Measurements from ENCODE around the gene DIP2B. TPM values are rescaled to one million over a fixed set of nuclear protein-coding genes. Genes with fewer than 3 reads are reported as not detected.
"Not testable (repeated sequence)": the region's sequence is repeated elsewhere in the genome, so short reads cannot be mapped to it uniquely, and the experiment has no call there.

The DIP2B gene
- total RNA-seq, 1 donor from 2014 or later, result 22.6 TPM

DNA sequence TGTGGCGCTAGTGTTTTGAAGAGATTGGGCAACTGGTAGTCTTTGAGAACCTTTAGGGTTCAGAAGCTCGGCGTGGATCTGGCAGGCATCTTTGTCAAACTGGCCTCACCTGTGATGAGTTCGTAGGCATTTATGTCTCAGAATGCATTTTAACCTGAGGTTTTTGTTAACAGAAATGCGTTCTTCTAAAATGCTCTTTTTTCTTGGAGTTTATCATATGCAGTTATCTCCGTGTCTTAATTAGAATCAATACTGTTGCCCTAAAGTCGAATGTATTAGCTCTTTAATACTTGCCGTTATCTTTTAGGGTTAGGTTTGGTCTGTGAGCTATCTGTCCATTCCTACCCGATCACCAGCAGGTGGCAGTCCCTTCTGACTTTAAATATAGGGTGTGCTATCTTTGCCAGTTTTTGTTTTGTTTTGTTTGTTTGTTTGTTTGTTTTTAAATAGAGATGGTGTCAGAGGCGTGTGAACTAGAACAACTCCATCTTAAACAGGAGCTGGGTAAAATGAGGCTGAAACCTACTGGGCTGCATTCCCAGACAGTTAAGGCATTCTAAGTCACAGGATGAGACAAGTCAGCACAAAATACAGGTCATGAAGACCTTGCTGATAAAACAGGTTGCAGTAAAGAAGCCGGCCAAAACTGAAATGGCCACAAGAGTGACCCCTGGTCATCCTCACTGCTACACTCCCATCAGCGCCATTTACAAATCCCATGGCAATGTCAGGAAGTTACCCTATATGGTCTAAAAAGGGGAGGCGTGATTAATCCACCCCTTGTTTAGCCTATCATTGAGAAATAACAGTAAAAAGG is 260.5 kb downstream of the DIP2B start:
- peak; percentile 71 to 75 for DNase-seq (ENCODE audit: low read depth in 2 of 2)

DNA sequence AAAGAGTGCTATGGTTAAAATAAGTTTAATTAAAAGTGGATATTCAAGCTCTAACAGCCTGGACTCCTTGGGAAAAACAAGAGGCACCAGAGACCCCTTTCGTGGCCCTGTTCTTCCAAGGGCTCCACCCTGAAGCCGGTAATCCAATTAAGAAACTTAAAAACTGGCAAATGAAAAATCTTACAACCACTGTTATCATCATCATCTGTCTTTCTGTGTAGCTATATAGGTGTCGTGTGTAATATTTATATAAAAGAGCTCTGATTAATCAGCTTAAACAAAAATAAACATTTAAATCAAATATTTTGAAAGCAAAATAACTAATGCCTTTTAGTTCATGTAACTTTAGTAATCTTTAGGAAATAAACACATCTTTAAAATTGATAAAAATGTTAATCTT is 263.6 kb downstream of the DIP2B start:
- no peak for DNase-seq (ENCODE audit: low read depth in 2 of 2)

DNA sequence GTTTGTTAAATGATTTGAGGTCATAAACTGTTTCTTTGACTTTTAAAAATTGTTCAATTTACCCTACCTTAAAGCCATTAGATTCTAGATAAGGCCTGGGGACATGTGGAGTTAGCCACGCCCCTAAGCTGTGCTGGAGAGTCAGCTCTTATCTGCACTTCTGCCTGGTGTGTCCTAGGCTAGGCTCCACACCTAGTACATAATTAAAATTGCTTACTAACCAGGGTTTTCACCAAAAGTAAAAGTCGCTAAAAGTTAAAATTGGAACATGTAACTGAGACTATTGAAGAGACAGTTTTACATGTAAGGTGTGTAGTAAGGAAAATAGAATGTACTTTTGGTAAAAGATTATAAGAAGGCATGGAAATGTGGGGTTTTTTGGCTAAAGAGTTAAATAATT is 264.0 kb downstream of the DIP2B start:
- DNase-seq (ENCODE audit: low read depth in 2 of 2), result not testable (repeated sequence)

DNA sequence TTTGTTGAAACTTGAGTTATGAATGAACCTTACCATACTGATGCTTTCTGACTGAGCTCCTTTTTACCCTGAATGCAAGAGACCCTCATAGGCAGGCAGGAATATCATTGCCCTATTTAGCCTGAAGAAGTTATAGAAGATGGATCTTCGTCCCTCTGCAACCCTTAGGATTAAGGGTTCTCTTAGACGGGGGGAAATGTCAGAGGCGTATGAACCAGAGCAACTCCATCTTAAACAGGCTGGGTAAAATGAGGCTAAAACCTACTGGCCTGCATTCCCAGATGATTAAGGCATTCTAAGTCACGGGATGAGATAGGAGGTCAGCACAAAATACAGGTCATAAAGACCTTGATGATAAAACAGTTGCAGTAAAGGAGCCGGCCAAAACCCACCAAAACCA is 266.6 kb downstream of the DIP2B start:
- DNase-seq (ENCODE audit: low read depth in 2 of 2), result no peak

DNA sequence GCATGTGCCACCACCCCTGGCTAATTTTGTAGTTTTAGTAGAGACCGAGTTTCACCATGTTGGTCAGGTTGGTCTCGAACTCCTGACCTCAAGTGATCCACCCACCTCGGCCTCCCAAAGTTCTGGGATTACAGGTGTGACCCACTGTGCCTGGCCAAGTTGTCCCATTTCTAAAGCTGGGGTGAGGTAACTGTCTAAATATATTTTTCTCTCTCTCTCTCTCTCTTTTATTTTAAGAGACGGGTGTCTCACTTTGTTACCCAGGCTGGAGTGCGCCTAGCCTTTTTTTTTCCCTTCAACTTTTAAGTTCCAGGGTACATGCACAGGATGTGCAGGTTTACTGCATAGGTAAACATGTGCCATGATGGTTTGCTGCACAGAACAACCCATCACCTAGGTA is 267.7 kb downstream of the DIP2B start:
- no peak for DNase-seq (ENCODE audit: low read depth in 2 of 2)

DNA sequence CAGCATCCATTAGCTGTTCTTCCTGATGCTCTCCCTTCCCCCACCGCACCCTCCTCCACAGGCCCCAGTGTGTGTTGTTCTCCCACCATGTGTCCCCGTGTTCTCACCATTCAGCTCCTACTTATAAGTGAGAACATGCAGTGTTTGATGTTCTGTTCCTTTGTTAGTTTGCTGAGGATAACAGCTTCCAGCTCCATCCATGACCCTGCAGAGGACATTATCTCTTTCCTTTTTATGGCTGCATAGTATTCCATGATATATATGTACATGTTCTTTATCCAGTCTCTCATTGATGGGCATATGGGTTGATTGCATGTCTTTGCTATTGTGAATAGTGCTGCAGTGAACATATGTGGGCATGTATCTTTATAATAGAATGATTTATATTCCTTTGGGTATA is 268.1 kb downstream of the DIP2B start:
- no peak for DNase-seq (ENCODE audit: low read depth in 2 of 2)

DNA sequence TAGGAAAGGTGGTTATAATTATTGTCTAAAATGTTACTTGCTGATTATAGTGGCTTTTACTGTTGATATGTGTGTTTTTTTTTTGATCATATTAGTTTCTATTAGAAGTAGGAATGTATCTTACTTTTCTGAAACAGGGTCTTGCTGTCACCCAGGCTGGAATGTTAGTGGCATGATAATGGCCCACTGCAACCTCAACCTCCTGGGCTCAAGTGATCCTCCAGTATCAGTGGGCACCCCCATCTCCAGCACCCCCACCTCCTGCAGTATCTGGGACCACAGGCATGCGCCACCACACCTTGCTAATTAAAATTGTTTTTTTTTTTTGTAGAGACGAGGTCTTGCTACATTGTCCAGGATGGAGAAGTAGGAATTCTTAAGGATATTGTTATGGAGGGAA is 270.5 kb downstream of the DIP2B start:
- DNase-seq (ENCODE audit: low read depth in 2 of 2), result no peak

DNA sequence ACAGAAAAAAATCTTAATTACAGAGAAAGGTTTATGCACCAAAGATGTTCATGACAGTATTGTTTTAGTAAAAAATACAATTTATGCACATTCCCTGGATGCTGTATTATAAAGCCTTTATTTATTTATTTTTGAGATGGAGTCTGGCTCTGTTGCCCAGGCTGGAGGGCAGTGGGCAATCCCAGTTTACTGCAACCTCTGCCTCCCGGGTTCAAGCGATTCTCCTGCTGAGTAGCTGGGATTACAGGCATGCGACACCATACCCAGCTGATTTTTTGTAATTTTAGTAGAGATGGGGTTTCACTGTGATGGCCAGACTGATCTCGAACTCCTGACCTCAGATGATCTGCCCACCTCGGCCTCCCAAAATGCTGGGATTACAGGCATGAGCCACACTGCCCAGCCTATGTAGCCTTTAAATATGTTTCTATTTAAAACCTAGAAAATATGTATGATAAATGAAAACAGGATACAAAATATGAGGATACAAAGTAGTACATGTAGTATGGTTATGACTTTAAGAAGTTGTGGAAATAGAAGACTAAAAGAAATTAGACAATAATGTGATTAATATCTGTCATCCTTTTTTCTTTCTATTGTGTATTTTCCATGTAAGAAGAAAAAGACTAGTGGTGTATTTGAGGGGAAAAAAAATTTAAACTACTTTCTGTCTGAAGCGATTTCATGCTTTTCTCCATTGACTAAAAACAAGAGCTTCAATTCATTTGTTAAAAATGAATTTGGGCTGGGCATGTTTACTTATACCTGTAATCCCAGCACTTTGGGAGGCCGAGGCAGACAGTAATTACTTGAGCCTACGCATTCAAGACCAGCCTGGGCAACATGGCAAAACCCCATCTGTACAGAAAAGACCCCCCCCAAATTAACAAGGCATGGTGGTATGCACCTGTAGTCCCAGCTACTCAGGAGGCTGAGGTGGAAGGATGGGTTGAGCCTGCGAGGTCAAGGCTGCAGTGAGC is 272.3 kb downstream of the DIP2B start:
- DNase-seq (ENCODE audit: low read depth in 2 of 2), result no peak

DNA sequence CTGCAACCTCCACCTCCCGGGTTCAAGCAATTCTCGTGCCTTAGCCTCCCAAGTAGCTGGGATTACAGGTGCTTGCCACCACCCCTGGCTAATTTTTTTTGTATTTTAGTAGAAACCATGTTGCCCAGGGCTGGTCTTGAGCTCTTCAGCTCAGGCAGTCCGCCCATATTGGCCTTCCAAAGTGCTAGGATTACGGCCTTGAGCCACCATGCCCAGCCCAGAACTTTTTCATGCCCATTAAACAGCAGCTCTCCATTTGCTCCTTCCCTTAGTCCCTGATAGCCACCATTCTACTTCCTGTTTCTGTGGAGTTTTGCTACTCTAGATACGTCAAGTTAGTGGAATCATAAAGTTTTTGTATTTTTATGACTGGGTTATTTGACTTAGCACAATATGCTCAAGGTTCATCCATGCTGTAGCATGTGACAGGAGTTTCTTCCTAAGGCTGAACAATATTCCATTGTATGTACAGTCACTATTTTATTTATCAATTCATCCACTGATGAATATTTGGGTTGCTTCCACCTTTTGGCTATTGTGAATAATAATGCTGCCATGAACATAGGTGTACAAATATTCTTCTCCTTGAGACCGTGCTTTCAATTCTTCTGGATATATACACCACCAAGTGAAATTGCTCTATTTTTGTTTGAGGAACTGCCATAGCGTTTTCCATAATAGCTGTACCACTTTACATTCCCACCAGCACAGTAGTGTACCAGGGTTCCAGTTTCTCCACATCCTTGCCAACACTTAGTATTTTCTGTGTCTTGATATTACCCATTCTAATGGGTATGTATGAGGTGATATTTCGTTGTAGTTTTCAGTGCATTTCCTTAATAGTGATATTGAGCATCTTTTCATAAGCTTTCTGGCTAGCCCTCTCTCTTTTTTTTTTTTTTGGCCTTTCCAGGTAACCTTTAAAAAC is 274.1 kb downstream of the DIP2B start:
- no peak for DNase-seq (ENCODE audit: low read depth in 2 of 2)

DNA sequence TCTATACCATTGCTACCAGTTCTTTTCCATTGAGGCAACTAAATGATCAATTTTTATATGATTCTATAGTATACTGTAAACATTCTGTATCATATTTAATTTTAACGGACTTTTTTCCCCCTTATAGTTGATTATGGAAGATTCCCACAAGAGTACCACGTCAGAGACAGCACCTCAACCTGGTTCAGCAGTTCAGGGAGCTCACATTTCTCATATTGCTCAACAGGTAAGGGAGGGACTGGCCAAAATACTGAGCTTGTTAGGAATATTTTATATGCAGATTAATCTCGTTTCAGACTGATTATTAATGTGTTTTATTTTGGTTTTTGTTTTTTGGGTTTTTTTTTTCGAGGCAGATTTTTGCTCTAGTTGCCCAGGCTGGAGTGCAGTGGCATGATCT is 275.2 kb downstream of the DIP2B start:
- no peak for DNase-seq (ENCODE audit: low read depth in 2 of 2)

DNA sequence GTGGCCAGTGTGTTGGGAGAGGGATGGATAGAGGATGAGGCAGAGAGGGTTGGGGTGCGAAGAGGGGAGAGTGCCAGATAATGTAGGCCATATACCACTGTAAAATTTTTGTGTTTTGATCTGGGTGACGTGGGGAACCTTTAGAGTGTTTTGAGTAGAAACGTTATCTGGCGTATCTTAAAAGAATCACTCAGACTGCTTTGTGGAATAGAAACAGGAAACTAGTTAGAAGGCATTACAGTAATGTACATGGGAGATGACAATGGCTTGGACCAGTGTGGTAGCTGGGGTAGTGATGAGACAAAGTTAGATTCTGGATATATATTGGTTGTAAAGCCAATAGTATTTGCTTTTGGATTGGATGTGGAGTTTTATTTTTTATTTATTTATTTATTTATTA is 279.7 kb downstream of the DIP2B start:
- DNase-seq (ENCODE audit: low read depth in 2 of 2), result no peak

DNA sequence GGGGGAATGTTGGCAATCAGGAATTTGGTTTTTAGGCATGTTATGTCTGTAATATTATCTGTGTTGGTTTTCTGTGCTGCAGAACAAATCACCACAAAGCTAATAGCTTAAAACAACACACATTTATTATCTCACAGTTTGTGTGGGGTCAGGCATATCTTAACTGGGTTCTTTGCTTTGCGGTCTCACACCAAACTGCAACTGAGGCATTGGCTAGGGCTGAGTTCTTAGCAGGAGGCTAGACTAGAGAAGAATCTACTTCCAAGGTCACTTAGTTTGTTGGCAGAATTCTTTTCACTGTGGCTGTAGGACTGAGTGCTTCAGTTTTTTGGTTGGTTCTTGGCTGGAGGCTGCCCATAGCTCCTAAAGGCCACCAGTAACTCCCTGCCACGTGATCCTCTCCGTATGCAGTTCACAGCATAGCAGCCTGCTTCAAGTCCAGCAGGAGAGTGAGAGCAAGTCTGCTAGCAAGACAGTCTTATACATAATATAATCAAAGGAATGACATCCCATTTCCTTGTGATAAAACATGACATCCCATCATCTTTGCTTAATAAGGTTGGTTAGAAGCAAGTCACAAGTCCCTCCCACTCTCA is 280.7 kb downstream of the DIP2B start:
- DNase-seq (ENCODE audit: low read depth in 2 of 2), result peak in 1 of 2 donors; percentile 9

DNA sequence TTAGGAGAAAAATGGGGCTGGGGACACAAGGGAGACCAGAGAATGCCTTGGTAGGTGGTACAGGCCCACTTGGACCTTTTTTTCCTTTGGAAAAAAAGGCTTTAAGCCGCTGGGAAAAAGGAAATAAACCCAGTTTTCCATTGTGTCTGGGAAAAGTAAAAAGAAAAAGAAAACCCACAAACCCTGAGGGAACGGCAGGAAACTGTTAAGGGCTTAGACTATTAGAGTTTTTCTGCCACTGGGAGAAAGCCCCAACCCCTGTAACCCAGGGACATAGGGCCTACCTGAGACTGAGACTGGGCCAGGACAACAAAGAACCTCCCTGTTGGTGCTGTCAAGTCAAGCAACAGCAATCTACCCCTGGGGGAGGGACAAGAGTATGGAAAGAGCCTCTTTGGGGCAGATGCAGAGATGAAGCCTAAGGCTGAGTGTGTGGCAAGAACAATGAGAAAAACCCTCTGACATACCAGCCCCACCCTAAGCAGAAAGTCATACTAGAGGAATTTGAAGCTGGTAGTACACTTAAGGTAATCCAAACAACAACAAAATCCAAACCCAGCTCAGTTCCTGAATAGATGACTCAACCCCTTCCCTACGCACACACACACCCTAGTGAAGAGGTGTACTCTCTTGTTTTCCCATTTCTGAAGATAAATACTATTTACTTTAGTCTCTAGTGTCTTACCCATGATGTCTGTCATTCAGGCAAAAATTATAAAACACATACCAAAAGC is 281.9 kb downstream of the DIP2B start:
- peak; percentile 28 to 92 for DNase-seq (ENCODE audit: low read depth in 2 of 2)

DNA sequence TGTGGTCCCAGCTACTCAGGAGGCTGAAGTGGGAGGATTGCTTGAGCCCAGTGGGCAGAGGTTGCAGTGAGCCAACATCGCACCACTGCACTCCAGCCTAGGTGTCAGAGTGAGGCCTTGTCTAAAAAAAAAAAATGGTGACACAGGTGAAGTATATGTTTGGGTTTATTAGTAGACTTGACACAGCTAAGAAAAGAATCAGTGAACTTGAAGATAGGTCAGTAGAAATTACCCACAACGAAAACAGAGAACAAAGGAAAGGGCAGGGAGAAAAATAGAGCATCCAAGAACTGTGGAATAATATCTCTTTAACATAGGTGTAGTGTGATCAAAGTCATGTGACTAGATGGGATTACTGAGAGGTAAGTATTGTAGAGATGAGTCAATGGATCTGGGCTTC is 282.8 kb downstream of the DIP2B start:
- no peak for DNase-seq (ENCODE audit: low read depth in 2 of 2)

DNA sequence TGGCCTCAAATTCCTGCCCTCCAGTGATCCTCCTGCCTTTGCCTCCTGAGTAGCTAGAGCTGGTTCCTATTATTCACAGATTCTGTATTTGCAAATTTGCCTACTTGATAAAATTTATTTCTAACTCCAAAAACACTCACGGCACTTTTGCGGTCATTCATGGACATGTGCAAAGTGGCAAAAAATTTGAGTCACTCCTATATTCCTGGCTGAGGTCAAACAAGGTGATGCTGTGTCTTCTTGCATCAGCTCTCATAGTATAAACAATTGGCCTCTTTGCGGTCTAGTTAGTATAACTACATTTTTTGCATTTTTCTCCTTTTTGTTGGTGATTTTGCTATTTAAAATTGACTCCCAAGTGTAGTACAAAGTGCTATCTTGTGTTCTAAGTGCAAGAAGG is 283.8 kb downstream of the DIP2B start:
- peak in 1 of 2 donors; percentile 31 for DNase-seq (ENCODE audit: low read depth in 2 of 2)

DNA sequence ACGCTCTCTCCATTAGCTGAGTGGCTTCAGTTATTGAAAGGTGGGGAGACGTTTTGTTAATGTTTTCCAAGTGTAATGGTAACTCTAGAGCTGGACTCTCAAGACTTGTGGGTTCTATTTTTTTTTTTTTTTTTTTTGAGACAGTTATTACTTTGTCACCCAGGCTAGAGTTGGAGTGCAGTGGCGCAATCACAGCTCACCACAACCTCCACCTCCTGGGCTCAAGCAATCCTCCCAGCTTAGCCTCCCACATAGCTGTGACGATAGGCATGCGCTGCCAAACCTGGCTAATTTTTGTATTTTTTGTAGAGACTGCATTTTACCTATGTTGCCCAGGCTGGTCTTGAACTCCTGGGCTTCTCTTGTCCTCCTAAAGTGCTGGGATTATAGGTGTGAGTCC is 285.3 kb downstream of the DIP2B start:
- DNase-seq (ENCODE audit: low read depth in 2 of 2), result no peak
